ENCODE data around the gene MTA1.

MTA1 gene

GRCh38 chr14:105446971-105447370 lies 27.3 kb downstream of the MTA1 start:
- no peak for DNase-seq

DNA sequence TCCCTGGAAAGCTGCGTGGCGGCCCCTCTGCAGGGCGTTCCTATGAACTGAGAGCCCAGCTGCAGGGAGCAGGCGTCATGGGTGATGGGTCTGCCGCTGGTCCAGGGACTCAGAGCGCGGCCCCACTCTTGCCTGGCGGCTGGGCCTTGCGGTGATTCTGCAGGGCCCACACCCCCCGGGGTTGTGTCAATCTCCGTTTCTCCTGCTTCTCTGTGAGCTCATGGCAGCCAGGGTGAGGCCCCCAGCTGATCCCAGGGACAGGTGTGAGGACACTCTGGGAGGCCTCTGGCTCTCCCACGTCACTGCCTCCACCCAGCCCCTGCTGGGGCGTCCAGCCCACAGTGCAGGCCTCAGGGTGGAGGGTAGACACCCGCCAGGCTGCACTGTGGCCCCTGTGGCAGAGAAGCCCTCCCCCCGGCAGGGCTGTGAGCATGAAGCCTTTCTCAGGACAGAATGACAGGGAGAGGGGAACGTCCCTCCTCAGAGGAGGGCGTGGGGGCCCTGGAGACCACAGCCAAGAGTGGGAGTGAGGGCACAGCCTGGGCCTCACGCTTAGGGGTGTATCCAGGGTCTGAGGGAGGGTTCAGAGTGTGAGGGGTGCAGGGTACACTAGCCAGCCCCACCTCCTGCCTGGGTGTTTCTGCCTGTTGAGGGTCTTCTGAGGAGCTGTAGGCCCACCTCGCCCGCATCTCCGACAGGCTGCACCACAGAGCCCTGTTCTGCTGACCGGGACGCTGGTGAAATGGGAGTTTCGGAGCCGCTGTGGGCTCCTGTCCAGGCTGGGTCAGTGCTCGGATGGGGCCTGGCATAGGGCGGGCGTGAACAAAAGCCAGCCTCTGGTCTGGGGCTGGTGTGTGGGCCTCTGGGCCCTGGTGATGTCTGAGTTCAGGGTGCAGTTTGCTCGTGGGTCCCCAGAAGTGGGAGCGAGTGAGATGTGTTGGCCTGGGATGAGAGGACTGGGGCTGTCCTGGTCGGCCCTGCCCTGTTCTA lies 28.3 kb downstream of the MTA1 start:
- no peak for DNase-seq

- peak; percentile 16 for DNase-seq
Observed at GRCh38 chr14:105448706-105449111, 29.1 kb downstream of the MTA1 start.

- DNase-seq = no peak
Observed at GRCh38 chr14:105449276-105450122, 29.9 kb downstream of the MTA1 start.

GRCh38 chr14:105450123-105450505 lies 30.5 kb downstream of the MTA1 start:
- DNase-seq = no peak

- no peak for DNase-seq
Observed at GRCh38 chr14:105450864-105451720, 31.5 kb downstream of the MTA1 start.

DNA sequence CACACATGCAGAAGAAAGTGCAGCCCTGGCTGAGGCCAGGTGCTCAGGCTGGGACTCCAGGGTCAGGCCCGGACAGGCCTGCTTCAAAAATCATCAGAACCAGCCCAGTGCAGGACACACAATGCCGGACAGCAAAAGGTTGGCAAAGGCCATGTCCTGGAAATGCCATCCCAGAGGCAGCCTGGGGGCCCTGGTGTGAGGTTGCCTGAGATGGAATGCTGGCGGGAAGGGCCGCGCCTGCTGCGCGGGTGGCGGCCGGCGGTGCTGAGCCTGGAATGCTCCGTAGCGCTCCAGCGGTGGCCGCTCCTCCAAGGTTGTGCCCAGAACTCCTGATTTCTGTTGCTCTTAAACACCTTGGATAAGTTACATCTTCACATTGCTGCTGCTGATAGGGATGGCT lies 33.3 kb downstream of the MTA1 start:
- no peak for DNase-seq

DNA sequence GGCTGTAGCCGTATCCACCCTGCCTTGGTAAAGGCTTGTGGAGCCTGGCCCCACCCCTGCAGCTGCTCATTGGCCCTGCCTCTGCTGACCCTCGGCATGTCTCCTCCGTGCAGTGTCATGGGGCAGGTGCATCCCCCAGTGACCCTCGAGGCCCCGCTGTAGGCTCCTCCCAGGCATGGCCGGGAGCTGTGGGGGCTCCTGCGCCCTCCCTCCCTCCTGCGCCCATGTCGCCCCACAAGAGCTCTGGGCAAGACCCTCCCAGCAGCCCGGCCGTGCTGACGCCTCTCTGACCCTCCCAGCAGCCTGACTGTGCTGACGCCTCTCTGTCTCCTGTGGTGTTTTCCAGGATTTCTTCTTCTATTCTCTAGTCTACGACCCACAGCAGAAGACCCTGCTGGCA lies 34.2 kb downstream of the MTA1 start:
- DNase-seq = no peak

DNA sequence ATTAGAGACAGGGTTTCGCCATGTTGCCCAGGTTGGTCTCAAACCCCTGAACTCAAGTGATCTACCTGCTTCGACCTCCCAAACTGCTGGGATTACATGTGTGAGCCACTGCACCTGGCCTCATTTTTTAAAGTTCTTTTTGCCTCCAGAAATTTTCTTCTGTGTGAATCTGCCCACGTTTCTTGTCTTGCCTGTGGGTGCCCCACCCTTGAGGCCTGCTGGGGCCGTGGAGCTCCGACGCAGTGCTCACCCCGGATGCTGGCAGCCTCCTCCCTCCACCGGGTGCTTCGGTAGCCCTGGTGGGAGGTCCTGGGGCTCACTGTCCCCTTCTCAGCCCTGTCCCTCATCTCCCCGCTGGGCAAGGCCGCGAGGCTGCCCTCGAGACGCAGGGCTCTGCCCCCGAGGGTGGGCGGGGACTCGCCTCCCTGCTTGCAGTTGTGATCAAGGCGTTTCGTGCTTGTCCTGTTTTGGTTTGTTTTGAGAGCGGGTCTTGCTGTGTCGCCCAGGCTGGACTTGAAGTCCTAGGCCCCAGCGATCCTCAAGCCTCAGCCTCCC lies 35.5 kb downstream of the MTA1 start:
- DNase-seq = no peak

GRCh38 chr14:105455766-105456660 lies 36.4 kb downstream of the MTA1 start:
- no peak for DNase-seq

DNA sequence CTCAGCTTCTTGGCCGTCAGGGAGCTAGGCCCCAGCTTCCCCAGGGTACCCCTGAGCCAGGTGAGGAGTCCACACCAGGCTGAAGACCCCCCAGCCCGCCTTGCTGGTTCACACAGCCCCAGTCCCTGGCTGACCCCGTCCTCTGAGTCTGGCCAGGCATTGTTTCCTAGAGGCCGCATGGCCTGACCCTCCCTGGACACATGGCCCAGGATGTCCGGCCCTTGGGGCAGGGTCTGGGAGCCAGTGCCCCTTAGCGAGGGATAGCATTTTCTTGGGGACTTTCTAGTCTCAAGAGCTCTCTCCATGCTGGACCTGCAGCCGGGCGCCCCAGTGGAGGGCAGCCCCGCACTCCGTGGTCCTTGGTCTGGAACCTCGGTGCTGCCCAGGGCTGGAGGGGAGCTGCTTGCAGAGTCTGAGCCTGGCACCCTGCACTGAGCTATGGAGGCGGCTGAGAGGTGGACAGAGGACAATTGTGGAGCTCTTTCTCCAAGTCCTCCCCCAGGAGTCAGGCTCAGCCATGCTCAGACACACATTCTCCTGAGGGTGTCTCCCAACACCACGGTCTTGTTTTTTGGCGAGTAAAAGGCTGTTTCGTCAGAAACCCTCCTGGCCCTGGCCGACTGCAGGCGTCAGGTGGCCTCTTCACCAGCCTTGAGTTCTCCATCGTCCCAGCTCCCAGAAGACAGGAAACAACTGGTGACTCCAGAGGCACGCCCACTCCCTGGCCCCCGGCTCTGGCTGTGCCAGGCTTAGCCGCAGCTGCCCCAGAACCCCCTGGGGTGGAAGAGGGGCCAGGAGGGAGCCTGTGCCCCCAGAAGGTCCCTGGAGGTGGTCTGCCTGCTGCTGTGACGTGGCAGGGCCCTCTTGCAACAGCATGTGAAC lies 37.4 kb downstream of the MTA1 start:
- no peak for DNase-seq

GRCh38 chr14:105458010-105458409 lies 38.4 kb downstream of the MTA1 start:
- DNase-seq = no peak

DNA sequence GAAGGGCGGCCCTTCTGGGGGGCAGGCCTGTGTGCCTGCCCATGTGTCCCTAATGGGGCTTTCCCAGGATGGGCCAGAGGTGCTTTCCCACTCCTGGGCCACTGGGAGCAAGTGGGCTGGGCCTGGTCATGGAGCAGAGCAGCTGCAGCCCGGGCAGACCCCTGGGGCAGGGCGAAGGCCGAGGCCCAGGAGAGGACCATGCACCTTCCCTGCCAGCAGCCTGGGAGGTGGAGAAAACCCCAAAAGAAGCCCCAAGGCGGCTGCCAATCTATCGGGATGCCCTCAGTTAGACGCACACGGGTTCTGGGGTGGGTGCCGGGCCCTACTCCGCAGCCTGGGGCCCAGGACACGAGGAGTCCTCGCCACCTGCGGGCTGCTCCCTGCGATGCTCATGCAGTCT lies 38.9 kb downstream of the MTA1 start:
- no peak for DNase-seq

- no peak for DNase-seq
Observed at GRCh38 chr14:105460116-105460515, 40.5 kb downstream of the MTA1 start.

- no peak for DNase-seq
Observed at GRCh38 chr14:105460616-105461015, 41.0 kb downstream of the MTA1 start.

GRCh38 chr14:105461903-105462302 lies 42.3 kb downstream of the MTA1 start:
- DNase-seq = no peak

DNA sequence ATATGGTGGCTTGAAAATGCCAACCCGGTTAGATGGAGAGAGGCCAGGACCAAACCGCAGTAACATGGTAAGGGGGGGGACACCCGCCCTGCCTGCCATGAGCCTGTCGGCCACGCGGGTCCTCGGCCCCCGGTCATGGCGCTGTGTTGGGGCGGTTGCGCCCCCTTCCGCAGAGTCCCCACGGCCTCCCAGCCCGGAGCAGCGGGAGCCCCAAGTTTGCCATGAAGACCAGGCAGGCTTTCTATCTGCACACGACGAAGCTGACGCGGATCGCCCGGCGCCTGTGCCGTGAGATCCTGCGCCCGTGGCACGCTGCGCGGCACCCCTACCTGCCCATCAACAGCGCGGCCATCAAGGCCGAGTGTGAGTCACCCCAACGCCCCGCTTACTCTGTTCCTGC lies 44.9 kb downstream of the MTA1 start:
- DNase-seq = no peak

DNA sequence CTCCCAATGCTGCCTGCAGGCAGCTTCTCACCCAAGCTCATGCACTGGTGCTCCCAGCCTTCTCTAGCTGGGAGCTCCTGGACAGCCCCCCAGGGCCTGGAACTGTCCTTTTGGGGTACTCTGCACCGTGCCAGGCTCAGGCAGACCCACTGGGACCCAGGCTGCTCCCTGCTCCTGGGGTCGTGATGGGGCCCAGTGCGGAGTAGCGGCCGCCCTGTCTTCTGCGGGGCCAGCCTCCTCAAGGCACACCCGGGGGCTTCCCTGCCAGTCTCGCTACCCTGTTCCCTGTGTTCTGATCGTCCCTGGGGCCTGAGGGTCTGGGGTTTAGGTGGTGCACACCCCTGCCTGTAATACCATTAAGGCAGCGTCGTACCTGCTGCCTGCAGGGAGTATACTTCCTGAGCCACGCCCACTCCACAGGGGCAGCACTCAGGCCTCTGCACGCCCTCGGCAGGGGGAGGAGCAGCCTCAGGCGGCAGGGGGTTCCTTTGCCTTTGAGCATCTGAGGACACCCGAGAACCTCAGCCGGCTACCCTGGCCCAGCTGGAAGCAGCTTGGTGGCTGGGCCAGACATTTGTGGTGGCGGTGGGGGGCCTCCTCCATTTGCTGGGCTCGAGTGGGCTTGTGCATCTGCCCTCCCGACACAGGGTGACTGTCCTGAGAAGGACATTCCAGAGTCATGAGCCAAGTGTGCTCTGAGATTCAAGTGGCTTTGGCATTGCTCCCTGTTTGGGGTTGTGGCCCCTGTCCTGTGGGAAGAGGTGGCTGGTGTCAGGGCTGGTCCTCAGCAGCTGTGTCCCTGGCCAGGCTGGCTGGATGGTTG lies 45.8 kb downstream of the MTA1 start:
- DNase-seq = peak; percentile 93

- DNase-seq = peak; percentile 30
Observed at GRCh38 chr14:105466531-105467248, 47.1 kb downstream of the MTA1 start.

All from DMS79 treated with DMSO at 0.1 percent for 48 hours (cell line).